GM12891 (cell line): ENCODE results near the gene TAS2R4.

Source experiments
- POLR2A ChIP-seq: IDR thresholded peaks from 2 replicates; pipeline ENCODE4 v1.6.1; 2011; ENCODE audit warnings: low read depth, low read length, control low read depth
- POLR2AphosphoS5 ChIP-seq: IDR thresholded peaks from 2 replicates; pipeline ENCODE4 v1.6.1; 2011; ENCODE audit warnings: low read depth, low read length, control low read depth
- SPI1 ChIP-seq: IDR thresholded peaks from 2 replicates; pipeline ENCODE4 v1.6.1; 2011; ENCODE audit warnings: low read depth, low read length, control low read depth
- TAF1 ChIP-seq: IDR thresholded peaks from 2 replicates; pipeline ENCODE4 v1.6.1; 2011; ENCODE audit warnings: low read depth, low read length, control low read depth

- no peak for TF ChIP-seq POLR2AphosphoS5
- TF ChIP-seq POLR2A: no peak
- no peak for TF ChIP-seq SPI1
- no peak for TF ChIP-seq TAF1
Observed at GRCh38 chr7:141731476-141732149, 44.9 kb upstream of the TAS2R4 start.
